A673 (cell line): ENCODE data around the gene LRRN1. TPM values are rescaled to one million over a fixed set of nuclear protein-coding genes. Genes with fewer than 3 reads are reported as not detected.
"Not testable (repeated sequence)": the region's sequence is repeated elsewhere in the genome, so short reads cannot be mapped to it uniquely, and the experiment has no call there.

ENCODE experiments used
- BruUV-seq: library from RNA; stranded (reverse); fragments of 400-500 nt; replicated peaks from 2 replicates; lab custom pipeline; 2021; lab: Mats Ljungman, UMichigan
- CTCF ChIA-PET: fragments of 300-600 bp; sonication (Branson Sonifier 250); formaldehyde crosslinking; loops from one replicate; lab custom pipeline; 2022; ENCODE audit warnings: antibody characterized with exemption; lab: Charles Lee
- POLR2A ChIA-PET: fragments of 300-600 bp; sonication (Branson Sonifier 250); formaldehyde crosslinking; loops from one replicate; lab custom pipeline; 2022; ENCODE audit warnings: antibody characterized with exemption; ENCODE audit not compliant: low non-redundant PET; lab: Charles Lee
- DNase-seq: peaks from one replicate; pipeline ENCODE4 v3.0.0-alpha.2; 2015; ENCODE audit warnings: low spot score
- H3K27ac ChIP-seq: fragments of 200-600 bp; sonication (generic); 2 replicates; pipeline ENCODE4 v1.5.1; 2016; ENCODE audit warnings: mixed run types, low read depth, mild to moderate bottlenecking, mixed read lengths, antibody characterized with exemption, low read length; ENCODE audit not compliant: poor library complexity, severe bottlenecking
- H3K27me3 ChIP-seq: fragments of 200-600 bp; sonication (generic); replicated peaks from 2 replicates; pipeline ENCODE4 v1.6.1; 2017; ENCODE audit warnings: mixed run types, low read depth, mild to moderate bottlenecking, mixed read lengths, antibody characterized with exemption, low read length; ENCODE audit not compliant: insufficient read depth, poor library complexity
- H3K36me3 ChIP-seq: fragments of 200-600 bp; sonication (generic); 2 replicates; pipeline ENCODE4 v1.6.1; 2016; ENCODE audit warnings: mixed run types, mild to moderate bottlenecking, mixed read lengths, antibody characterized with exemption, low read length; ENCODE audit not compliant: insufficient read depth, poor library complexity, severe bottlenecking
- H3K4me1 ChIP-seq: fragments of 200-600 bp; sonication (generic); 2 replicates; pipeline ENCODE4 v1.6.1; 2017; ENCODE audit warnings: mixed run types, mild to moderate bottlenecking, mixed read lengths, antibody characterized with exemption, low read length; ENCODE audit not compliant: insufficient read depth, poor library complexity, severe bottlenecking
- H3K4me3 ChIP-seq: fragments of 200-600 bp; sonication (generic); 2 replicates; pipeline ENCODE4 v1.5.1; 2016; ENCODE audit warnings: low read depth, mixed run types, mild to moderate bottlenecking, mixed read lengths, low read length; ENCODE audit not compliant: poor library complexity, severe bottlenecking
- H3K9me3 ChIP-seq: fragments of 200-600 bp; sonication (generic); 2 replicates; pipeline ENCODE4 v1.6.1; 2016; ENCODE audit warnings: mixed run types, low read depth, mild to moderate bottlenecking, mixed read lengths, antibody characterized with exemption, low read length; ENCODE audit not compliant: poor library complexity, severe bottlenecking
- EZH2 ChIP-seq: fragments of 200-600 bp; sonication (generic); IDR thresholded peaks from 2 replicates; pipeline ENCODE4 v1.6.1; 2017; ENCODE audit warnings: borderline replicate concordance, low read depth, mild to moderate bottlenecking, mixed read lengths, antibody characterized with exemption, low read length; ENCODE audit not compliant: poor library complexity, severe bottlenecking
- intact Hi-C: fragments of 100-400 bp; cut with micrococcal nuclease; formaldehyde crosslinking; loops from one replicate; pipeline ENCODE4 v1.10.0; 2022; ENCODE audit not compliant: unreplicated experiment
- total RNA-seq: library from RNA; stranded (reverse); gene quantifications from 2 replicates; pipeline ENCODE4 v1.2.3, GENCODE V29; 2021
- TF ChIP-seq, protein P1 (sequence below): fragments of 300-800, 200-600 bp; sonication (generic); conservative IDR thresholded peaks from 2 replicates; pipeline ENCODE4 v1.5.1; 2017; ENCODE audit warnings: low read depth, mild to moderate bottlenecking, antibody characterized with exemption, low read length, moderate library complexity, mixed read lengths

LRRN1 gene
- total RNA-seq, 1 experiment from 2014 or later: not detected

DNA sequence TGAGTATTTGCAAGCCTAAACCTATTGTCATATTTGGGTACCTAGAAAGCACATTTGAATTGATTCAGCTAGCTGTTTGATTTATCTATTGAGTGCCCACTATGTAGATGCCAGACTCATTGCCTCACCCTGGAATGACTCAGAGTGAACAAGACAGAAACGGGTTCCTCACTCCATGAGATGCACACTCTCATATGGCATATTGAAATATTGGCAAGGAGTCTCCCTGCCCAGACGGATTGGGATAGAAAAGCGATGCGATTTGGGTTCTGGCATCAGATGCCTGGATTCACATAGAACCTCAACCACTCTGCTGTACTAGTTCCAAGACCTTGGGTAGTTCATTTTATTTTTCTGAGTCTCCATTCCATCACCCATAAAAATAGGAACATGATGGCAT, 22.5 kb downstream of the LRRN1 start:
- no peak overlapping the region for H3K27ac ChIP-seq
- DNase-seq: no peak
- H3K4me3 ChIP-seq: no peak overlapping the region
- H3K36me3 ChIP-seq: no peaks in the 10 kb centered on the region
- peaks cover 12% of the 10 kb centered on the region for H3K9me3 ChIP-seq
- CTCF ChIA-PET: no interaction called here
- intact Hi-C loops: no loop called here
- H3K4me1 ChIP-seq: no peaks in the 10 kb centered on the region
- POLR2A ChIA-PET: no interaction called here
- H3K27me3 ChIP-seq: no peaks in the 10 kb centered on the region
- TF ChIP-seq EZH2: no peak
- BruUV-seq: no TSS peak

DNA sequence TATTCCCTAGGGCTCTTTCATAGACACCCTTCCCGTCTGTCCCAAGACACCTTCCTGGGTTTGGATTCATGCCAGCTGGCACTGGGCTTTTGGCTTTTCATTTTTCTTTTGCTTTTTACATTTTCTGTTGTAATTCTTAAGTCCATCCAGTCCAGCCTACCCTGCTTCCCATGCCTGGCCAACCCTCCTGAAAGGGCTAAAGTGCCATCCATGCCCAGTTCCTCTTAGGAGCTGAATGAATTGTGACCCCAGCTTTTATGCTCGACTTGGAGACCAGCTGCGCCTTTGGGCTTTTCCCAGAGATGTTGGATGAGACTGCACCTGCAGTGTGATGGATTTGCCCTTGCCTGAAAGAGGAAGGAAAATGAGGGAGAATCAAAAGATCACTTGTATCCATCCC, 25.8 kb downstream of the LRRN1 start:
- H3K4me3 ChIP-seq: no peak overlapping the region
- ChIA-PET POLR2A (no interaction called here), CTCF (no interaction called here)
- no peak for DNase-seq
- H3K36me3 ChIP-seq: no peaks in the 10 kb centered on the region
- H3K9me3 ChIP-seq: peaks cover 12% of the 10 kb centered on the region
- no peak overlapping the region for H3K27ac ChIP-seq
- no peak for TF ChIP-seq EZH2
- TF ChIP-seq, protein P1, sequence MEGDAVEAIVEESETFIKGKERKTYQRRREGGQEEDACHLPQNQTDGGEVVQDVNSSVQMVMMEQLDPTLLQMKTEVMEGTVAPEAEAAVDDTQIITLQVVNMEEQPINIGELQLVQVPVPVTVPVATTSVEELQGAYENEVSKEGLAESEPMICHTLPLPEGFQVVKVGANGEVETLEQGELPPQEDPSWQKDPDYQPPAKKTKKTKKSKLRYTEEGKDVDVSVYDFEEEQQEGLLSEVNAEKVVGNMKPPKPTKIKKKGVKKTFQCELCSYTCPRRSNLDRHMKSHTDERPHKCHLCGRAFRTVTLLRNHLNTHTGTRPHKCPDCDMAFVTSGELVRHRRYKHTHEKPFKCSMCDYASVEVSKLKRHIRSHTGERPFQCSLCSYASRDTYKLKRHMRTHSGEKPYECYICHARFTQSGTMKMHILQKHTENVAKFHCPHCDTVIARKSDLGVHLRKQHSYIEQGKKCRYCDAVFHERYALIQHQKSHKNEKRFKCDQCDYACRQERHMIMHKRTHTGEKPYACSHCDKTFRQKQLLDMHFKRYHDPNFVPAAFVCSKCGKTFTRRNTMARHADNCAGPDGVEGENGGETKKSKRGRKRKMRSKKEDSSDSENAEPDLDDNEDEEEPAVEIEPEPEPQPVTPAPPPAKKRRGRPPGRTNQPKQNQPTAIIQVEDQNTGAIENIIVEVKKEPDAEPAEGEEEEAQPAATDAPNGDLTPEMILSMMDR: no peak
- H3K27me3 ChIP-seq: no peaks in the 10 kb centered on the region
- no peaks in the 10 kb centered on the region for H3K4me1 ChIP-seq
- intact Hi-C loops: no loop called here
- BruUV-seq: no TSS peak

DNA sequence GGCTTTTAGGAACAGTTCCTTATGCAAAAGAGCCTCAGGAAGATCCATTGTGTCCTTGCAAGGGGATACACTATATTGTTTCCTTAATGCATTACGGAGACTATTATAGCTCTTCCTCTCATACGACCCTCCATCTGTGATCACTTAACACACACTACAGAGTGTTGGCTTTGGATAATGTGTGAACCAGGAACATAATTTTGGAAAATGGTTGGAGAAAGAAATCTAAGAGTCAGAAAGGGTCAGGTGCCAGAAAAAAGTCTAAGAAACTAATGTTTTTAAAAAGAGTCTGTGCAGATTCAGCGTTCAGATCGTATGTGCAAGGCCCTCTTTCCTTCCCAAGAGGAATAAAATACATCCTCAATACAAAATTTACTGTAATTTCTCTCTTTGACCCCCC, 27.3 kb downstream of the LRRN1 start:
- Histone ChIP-seq H3K4me3 (no peak overlapping the region), H3K27ac (no peak overlapping the region), H3K27me3 (no peaks in the 10 kb centered on the region), H3K9me3 (peaks cover 8% of the 10 kb centered on the region), H3K4me1 (no peaks in the 10 kb centered on the region), H3K36me3 (no peaks in the 10 kb centered on the region)
- ChIA-PET POLR2A (no interaction called here), CTCF (no interaction called here)
- DNase-seq: no peak
- TF ChIP-seq, protein P1: no peak
- no peak for TF ChIP-seq EZH2
- intact Hi-C loops: no loop called here
- BruUV-seq: no TSS peak

DNA sequence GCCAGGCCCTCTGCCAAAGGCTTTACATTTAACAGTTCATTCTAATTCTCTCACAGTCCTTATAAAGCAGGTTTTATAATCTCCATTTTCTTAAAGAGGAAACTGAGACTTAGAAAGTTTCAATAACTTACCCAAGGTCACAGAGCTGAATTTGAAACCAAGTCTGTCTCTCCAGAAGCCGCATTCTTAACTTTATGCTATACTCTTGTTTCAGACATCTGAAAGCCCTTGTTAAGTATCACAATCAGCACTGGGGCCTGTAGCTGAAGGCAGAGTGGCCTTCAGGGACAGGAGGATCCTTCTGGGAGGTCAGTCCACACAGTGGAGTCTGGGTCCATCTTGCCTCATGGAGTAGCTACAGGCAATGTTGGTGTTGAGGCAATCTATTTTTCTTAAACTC, 27.9 kb downstream of the LRRN1 start:
- ChIA-PET CTCF (no interaction called here), POLR2A (no interaction called here)
- Histone ChIP-seq H3K4me1 (no peaks in the 10 kb centered on the region), H3K36me3 (no peaks in the 10 kb centered on the region), H3K4me3 (no peak overlapping the region), H3K27me3 (no peaks in the 10 kb centered on the region), H3K9me3 (peaks cover 4% of the 10 kb centered on the region), H3K27ac (no peak overlapping the region)
- TF ChIP-seq, protein P1: no peak
- TF ChIP-seq EZH2: no peak
- BruUV-seq: no TSS peak
- intact Hi-C loops: no loop called here
- DNase-seq: no peak

DNA sequence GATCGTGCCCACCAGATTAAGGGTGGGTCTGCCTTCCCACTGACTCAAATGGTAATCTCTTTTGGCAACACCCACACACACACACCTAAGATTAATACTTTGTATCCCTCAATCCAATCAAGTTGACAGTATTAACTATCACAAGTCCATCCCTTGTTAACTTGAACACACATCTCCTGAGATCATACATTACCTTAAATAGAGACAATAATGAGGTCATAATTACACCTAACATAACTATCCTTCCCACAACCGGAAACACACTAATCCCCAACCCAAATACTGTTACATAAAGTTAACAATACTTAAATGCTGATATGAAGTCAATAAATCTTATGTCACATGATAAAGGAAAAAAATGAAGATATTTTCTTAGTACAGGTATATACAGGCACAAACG, 29.2 kb downstream of the LRRN1 start:
- H3K4me3 ChIP-seq, DNase-seq, POLR2A ChIA-PET, H3K4me1 ChIP-seq, H3K9me3 ChIP-seq, CTCF ChIA-PET, BruUV-seq, H3K36me3 ChIP-seq, H3K27ac ChIP-seq, intact Hi-C loops, H3K27me3 ChIP-seq: not testable (repeated sequence)
